ENCODE data around the gene OR11H6.

DNA sequence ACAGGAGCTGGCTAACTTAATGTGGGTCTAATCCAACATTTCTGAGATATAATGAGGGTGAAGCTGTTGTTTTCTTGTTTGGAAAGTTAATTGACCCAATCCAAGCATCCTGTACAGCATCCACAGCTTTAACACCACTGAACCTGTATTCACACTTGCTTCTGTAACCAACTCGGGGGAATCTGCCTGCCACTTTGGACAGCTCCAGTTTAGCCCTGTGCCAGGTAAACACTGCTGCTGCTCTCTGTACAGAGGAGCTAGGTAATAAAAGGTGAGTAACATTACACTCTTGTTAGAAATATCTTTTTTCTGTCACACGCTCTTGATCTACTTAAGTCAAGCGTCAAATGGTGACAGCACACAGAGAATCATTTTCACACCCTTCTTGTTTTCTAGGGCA lies 32.1 kb upstream of the OR11H6 start:
- TF ChIP-seq, protein P1, sequence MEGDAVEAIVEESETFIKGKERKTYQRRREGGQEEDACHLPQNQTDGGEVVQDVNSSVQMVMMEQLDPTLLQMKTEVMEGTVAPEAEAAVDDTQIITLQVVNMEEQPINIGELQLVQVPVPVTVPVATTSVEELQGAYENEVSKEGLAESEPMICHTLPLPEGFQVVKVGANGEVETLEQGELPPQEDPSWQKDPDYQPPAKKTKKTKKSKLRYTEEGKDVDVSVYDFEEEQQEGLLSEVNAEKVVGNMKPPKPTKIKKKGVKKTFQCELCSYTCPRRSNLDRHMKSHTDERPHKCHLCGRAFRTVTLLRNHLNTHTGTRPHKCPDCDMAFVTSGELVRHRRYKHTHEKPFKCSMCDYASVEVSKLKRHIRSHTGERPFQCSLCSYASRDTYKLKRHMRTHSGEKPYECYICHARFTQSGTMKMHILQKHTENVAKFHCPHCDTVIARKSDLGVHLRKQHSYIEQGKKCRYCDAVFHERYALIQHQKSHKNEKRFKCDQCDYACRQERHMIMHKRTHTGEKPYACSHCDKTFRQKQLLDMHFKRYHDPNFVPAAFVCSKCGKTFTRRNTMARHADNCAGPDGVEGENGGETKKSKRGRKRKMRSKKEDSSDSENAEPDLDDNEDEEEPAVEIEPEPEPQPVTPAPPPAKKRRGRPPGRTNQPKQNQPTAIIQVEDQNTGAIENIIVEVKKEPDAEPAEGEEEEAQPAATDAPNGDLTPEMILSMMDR (conservative IDR thresholded peaks at IDR 0.05 in 1 of 2, IDR thresholded peaks at IDR 0.05 in 1 of 2; ENCODE audit: extremely low read depth in 1 of 2, insufficient read depth in 1 of 2, low read depth in 1 of 2, low read length in 2 of 2): no peak
- TF ChIP-seq EZH2 (IDR thresholded peaks at IDR 0.05; ENCODE audit: borderline replicate concordance, low read length): no peak
